ENCODE results near the gene RET.

RET gene

DNA sequence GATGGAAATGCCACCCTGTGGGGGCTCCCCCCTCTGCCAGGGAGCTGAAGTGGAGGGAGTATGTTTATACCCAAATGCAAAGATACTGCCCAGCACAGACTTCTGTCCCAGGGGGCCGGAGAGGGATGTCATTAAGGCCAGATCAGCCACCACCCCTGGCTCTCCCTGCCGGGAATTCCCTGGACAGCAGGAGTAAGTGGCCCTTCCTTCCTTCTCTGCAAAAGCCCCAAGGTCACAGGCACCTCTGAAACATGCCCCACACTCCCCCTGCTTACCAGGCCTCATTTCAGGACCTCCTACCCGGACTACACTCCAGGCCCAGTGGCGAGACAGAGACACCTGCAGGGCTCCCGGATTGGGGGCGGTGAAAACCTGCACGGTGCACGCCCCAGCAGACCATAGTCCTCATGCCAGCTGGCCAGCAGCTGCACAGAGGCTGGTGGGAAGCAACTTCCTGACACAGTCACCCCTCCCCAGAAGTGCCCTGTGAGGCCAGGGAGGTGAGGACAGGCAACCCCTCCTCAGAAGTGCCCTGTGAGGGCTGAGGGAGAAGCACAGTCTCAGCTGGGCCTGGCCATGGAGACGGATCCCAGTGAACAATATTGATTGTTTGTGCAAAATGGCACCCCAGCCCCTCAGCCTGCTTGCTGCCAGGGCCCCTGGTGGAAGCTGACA lies 33.0 kb upstream of the RET start:
- Histone ChIP-seq H3K9me3 (ENCODE audit: insufficient read depth, low read length) (no peaks in the 10 kb centered on the region), H4K20me1 (ENCODE audit: low read depth, low read length) (no peaks in the 10 kb centered on the region), H3K9ac (ENCODE audit: low read length) (no peak overlapping the region), H3K79me2 (ENCODE audit: insufficient read depth, low read length) (no peaks in the 10 kb centered on the region), H3K36me3 (ENCODE audit: low read length) (no peaks in the 10 kb centered on the region), H2AFZ (ENCODE audit: low read depth, low read length, severe bottlenecking) (no peak overlapping the region), H3K4me3 (ENCODE audit: insufficient read depth, low read length, poor library complexity, severe bottlenecking) (no peak overlapping the region), H3K4me2 (ENCODE audit: low read depth, low read length, poor library complexity, severe bottlenecking) (no peak overlapping the region), H3K9me2 (replicated peaks; ENCODE audit: insufficient read depth, low read length) (no peaks in the 10 kb centered on the region), H3F3A (ENCODE audit: insufficient read depth) (no peaks in the 10 kb centered on the region), H3K27me3 (ENCODE audit: low read length) (no peaks in the 10 kb centered on the region), H3K27ac (ENCODE audit: low read depth, low read length) (no peak overlapping the region)
- no peak for TF ChIP-seq EZH2phosphoT487 (conservative IDR thresholded peaks at IDR 0.05; ENCODE audit: low read length)
- TF ChIP-seq, protein P1, sequence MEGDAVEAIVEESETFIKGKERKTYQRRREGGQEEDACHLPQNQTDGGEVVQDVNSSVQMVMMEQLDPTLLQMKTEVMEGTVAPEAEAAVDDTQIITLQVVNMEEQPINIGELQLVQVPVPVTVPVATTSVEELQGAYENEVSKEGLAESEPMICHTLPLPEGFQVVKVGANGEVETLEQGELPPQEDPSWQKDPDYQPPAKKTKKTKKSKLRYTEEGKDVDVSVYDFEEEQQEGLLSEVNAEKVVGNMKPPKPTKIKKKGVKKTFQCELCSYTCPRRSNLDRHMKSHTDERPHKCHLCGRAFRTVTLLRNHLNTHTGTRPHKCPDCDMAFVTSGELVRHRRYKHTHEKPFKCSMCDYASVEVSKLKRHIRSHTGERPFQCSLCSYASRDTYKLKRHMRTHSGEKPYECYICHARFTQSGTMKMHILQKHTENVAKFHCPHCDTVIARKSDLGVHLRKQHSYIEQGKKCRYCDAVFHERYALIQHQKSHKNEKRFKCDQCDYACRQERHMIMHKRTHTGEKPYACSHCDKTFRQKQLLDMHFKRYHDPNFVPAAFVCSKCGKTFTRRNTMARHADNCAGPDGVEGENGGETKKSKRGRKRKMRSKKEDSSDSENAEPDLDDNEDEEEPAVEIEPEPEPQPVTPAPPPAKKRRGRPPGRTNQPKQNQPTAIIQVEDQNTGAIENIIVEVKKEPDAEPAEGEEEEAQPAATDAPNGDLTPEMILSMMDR (IDR thresholded peaks at IDR 0.05; ENCODE audit: insufficient read depth, low read length, poor library complexity, severe bottlenecking), result no peak

GRCh38 chr10:43044448-43044921 lies 32.4 kb upstream of the RET start:
- H3K27ac ChIP-seq (ENCODE audit: low read depth, low read length), result no peak overlapping the region

GRCh38 chr10:43044961-43045621 lies 31.8 kb upstream of the RET start:
- no peaks in the 10 kb centered on the region for H3K36me3 ChIP-seq (ENCODE audit: low read length)
- no peaks in the 10 kb centered on the region for H3K79me2 ChIP-seq (ENCODE audit: insufficient read depth, low read length)
- H3F3A ChIP-seq (ENCODE audit: insufficient read depth), result no peaks in the 10 kb centered on the region
- TF ChIP-seq, protein P1 (IDR thresholded peaks at IDR 0.05; ENCODE audit: insufficient read depth, low read length, poor library complexity, severe bottlenecking), result no peak
- TF ChIP-seq EZH2phosphoT487 (conservative IDR thresholded peaks at IDR 0.05; ENCODE audit: low read length), result no peak
- H3K4me3 ChIP-seq (ENCODE audit: insufficient read depth, low read length, poor library complexity, severe bottlenecking), result no peak overlapping the region
- H3K9me2 ChIP-seq (replicated peaks; ENCODE audit: insufficient read depth, low read length), result no peaks in the 10 kb centered on the region
- no peak overlapping the region for H3K27ac ChIP-seq (ENCODE audit: low read depth, low read length)
- H3K27me3 ChIP-seq (ENCODE audit: low read length), result no peaks in the 10 kb centered on the region
- H2AFZ ChIP-seq (ENCODE audit: low read depth, low read length, severe bottlenecking), result no peak overlapping the region
- no peaks in the 10 kb centered on the region for H4K20me1 ChIP-seq (ENCODE audit: low read depth, low read length)
- H3K4me2 ChIP-seq (ENCODE audit: low read depth, low read length, poor library complexity, severe bottlenecking), result no peak overlapping the region
- no peak overlapping the region for H3K9ac ChIP-seq (ENCODE audit: low read length)
- H3K9me3 ChIP-seq (ENCODE audit: insufficient read depth, low read length), result no peaks in the 10 kb centered on the region

More at GRCh38 chr10:43044448-43044921, 32.4 kb upstream of the RET start:
- Histone ChIP-seq H2AFZ (ENCODE audit: low read depth, low read length, severe bottlenecking) (no peak overlapping the region), H3K79me2 (ENCODE audit: insufficient read depth, low read length) (no peaks in the 10 kb centered on the region), H3K9ac (ENCODE audit: low read length) (no peak overlapping the region), H3K4me3 (ENCODE audit: insufficient read depth, low read length, poor library complexity, severe bottlenecking) (no peak overlapping the region), H3K27me3 (ENCODE audit: low read length) (no peaks in the 10 kb centered on the region), H4K20me1 (ENCODE audit: low read depth, low read length) (no peaks in the 10 kb centered on the region), H3K9me3 (ENCODE audit: insufficient read depth, low read length) (no peaks in the 10 kb centered on the region), H3K4me2 (ENCODE audit: low read depth, low read length, poor library complexity, severe bottlenecking) (no peak overlapping the region), H3K9me2 (replicated peaks; ENCODE audit: insufficient read depth, low read length) (no peaks in the 10 kb centered on the region), H3F3A (ENCODE audit: insufficient read depth) (no peaks in the 10 kb centered on the region), H3K36me3 (ENCODE audit: low read length) (no peaks in the 10 kb centered on the region)
- TF ChIP-seq EZH2phosphoT487 (conservative IDR thresholded peaks at IDR 0.05; ENCODE audit: low read length), result no peak
- TF ChIP-seq, protein P1 (IDR thresholded peaks at IDR 0.05; ENCODE audit: insufficient read depth, low read length, poor library complexity, severe bottlenecking), result no peak

Data from SU-DHL-6 (cell line).